GM12873 (cell line): Measurements from ENCODE around the gene IGFBP4.

ENCODE experiments used
- TF ChIP-seq, protein P1 (sequence below): IDR thresholded peaks from 2 replicates; pipeline ENCODE4 v1.5.1; 2012; ENCODE audit warnings: low read depth, mild to moderate bottlenecking, moderate library complexity, low read length, control low read depth; ENCODE audit not compliant: insufficient read depth; ENCODE audit errors: missing control alignments

The IGFBP4 gene

DNA sequence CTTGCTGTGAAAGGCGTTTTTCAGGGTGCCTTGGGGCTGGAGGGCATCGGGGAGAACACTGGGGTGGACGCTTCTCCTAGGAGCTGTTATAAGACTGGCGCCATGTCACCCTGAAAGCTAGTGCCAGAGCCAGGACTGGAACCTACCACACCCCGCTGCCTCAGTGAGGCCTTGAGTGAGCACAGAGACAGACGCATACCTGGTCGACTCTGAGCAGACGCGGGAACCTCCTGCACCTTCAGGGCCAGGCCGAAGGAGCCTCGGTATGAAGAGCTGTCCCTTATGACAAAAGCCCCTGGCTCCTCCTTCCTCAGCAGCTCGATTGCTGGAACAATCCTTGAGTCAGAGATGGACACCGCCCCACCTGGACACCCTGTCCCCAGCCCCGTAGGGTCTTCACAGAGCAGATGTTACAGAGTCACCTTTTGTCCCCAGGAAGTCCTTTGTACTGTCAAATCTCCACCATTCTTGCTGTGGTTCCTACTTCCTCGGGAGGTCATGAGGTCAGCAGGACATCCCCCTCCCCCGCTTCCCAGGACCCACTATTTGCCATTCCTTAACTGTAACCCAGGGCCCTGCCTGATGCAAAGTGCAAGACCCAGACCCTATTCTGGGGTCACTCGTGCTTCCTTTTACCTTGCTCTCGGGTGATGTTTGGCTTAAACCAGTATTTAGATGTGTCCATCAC is 41.2 kb downstream of the IGFBP4 start:
- TF ChIP-seq, protein P1, sequence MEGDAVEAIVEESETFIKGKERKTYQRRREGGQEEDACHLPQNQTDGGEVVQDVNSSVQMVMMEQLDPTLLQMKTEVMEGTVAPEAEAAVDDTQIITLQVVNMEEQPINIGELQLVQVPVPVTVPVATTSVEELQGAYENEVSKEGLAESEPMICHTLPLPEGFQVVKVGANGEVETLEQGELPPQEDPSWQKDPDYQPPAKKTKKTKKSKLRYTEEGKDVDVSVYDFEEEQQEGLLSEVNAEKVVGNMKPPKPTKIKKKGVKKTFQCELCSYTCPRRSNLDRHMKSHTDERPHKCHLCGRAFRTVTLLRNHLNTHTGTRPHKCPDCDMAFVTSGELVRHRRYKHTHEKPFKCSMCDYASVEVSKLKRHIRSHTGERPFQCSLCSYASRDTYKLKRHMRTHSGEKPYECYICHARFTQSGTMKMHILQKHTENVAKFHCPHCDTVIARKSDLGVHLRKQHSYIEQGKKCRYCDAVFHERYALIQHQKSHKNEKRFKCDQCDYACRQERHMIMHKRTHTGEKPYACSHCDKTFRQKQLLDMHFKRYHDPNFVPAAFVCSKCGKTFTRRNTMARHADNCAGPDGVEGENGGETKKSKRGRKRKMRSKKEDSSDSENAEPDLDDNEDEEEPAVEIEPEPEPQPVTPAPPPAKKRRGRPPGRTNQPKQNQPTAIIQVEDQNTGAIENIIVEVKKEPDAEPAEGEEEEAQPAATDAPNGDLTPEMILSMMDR = no peak

DNA sequence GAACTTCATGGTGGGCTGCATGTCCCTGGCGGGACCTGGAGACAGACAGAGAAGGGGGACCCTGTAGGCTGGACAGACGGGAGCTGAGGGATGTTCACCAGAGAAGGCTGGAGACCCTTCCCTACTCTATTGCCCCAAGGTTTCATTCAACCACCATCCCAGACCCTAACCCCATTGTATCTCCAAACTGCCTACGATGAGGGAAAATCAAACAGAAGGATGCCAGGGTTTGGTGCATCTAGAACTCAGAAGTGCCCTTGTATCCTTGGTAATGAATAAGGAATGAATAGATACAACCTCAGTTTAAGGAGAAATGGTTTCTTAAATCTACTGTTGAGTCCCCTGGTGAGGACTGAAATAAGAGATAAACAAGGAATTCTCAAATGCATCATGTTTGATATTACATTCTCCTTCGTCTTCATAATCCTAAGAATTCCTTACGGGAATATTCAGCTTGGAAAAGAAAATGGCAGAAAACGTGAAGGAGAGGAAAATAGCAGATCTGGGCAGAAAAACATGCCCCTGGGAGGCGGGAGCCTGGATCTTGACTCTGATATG is 41.8 kb downstream of the IGFBP4 start:
- TF ChIP-seq, protein P1 = no peak

DNA sequence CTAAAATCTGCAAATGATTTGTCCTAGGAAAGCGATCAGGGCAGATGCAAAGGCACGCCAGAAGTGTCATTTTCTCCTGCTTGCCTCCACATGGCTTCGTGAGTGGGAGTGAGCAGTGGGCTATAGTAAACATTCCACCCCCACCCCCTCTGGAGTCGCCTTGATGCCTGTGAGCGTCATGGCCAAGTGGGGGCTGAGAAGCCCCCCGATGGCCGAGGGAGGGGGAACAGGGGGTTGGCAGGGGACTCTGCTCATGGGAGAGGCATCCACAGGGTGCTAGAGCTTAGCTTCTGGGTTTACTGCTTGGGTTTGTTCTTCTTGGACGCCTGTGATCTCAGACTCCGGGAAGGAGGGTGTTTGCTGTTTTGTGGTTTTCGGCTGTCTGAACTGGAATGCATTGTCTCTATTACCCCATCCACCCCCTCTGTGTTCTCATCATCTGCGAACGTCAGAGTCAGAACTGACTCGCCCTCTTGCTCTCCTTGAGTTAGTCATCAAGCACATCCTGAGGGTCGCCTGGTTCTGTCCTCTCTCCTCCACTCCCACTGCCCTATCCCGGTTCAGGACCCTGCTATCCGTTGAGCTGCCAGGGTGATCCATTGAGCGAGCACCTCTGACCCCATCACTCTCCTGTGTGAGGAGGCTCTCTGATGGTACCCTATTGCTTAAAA is 42.7 kb downstream of the IGFBP4 start:
- TF ChIP-seq, protein P1 = no peak

DNA sequence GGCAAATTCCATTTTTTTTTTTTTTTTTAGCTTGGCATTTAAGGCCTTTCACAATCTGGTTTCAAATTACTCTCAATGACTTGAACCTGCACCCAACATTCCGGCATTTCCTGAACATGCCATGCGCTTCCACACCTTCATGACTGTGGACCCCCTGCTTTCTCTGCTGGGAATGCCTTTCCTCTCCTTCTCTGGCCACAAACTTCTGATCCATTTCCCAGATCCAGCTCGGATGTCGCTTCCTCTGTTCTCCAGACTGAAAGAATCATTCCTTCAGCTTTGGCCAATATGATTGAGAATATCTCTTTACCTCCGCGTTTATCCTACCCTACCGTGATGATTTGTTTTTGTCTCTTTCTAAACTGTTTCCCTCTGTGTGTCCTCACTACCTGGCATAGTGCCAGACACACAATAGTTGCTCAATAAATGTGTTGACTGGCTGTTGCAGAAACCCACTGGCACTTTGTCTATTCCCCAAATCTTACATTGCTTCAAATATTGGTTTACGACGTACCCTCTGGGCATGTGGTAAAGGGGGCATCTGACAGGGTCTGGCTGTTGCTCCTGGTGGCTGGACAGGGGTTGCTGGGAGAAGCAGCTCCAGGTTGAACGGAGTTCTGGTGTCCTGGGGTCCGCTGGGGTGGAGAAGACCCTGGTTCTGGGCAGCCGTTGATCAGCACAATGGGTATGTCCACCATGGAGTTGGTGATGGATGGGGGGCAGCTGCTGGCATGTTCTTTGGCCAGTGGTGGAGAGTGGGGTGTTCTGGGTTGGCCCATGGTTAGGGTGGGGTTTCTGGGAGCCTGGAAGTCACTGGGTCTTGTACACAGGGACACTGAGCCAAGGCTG is 43.5 kb downstream of the IGFBP4 start:
- TF ChIP-seq, protein P1 = no peak

DNA sequence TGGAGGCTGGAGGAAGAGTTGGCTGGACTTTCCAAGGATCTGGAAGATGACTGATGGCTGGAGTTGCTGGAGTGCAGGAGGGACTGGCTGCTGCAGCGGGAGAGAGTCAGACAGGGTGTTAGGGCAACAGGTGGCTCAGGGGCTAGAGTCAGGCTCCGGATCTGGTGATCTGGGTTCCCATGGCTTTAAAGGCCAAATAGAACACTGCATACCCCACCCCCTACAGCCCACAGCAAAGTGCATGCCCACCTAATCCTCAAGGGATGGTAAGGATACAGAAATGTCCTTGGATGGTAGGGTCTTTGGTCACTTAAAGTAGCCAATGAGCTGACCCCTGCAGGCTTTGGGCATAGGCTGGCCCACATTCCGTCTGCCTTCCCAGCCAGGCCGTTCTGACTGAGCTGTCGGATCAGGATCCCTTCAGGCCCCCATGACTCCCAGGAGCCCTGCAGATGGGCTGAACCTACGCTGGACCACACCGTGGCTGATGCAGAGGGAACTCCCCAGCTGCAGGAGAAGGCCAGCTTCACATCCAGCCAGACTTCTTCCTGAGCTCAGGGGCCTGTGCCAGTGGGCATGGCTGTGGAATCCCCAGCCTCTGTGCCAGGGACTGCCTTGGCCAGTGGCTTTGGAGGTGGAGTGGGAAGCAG is 44.2 kb downstream of the IGFBP4 start:
- TF ChIP-seq, protein P1 = no peak

DNA sequence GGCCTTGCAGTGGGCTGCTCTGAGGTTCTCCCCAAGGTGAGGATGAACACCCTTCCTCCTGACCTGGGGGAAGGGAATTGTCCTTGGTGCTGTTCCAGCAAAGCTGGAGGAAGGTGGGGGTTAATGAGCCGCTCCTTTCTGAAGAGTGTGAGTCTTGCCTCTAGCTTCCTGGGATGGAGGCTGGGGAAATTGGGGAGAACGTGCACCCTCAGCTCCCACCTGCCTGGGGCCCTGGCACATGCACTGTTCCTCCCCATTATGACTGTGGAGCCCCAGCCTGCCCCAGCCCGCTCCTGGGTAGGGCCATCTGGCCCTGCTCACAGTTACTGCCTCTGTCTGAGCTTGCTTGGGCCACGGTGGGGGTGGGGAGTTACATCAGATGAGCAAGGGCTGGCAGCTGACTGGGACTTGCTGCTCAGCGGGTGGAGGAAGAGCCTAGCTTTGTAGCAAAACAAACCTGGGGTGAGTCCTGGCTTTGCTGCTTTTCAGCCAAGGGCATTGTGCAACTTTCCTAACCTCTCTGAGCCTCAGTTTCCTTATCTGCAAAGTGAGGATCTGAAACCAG is 47.1 kb downstream of the IGFBP4 start:
- TF ChIP-seq, protein P1 = no peak
